GM23248 (cell line): ENCODE results near the gene TJAP1.

ENCODE experiments used
- EZH2 ChIP-seq: fragments of 200-600 bp; sonication (generic); IDR thresholded peaks from 2 replicates; pipeline ENCODE4 v1.6.1; 2018; ENCODE audit warnings: antibody characterized with exemption, mild to moderate bottlenecking; ENCODE audit not compliant: insufficient read depth, poor library complexity, severe bottlenecking
- EZH2phosphoT487 ChIP-seq: fragments of 200-600 bp; sonication (generic); IDR thresholded peaks from 2 replicates; pipeline ENCODE4 v1.6.1; 2018; ENCODE audit warnings: antibody characterized with exemption, moderate library complexity, mild to moderate bottlenecking, low read depth; ENCODE audit not compliant: insufficient read depth

- TF ChIP-seq EZH2 (no peak), EZH2phosphoT487 (no peak)
Measured at GRCh38 chr6:43494321-43494720, 17.0 kb downstream of the TJAP1 start.
